ENCODE measurements around the gene LCAT.

The LCAT gene

GRCh38 chr16:67914758-67915495, 29.0 kb downstream of the LCAT start:
- no peak overlapping the region for H3K4me3 ChIP-seq (ENCODE audit: low read depth, low read length)

- H3K4me3 ChIP-seq (ENCODE audit: low read depth, low read length): no peak overlapping the region
Observed at GRCh38 chr16:67910158-67910557, 33.8 kb downstream of the LCAT start.

- H3K4me3 ChIP-seq (ENCODE audit: low read depth, low read length): no peak overlapping the region
Observed at GRCh38 chr16:67909056-67909742, 34.7 kb downstream of the LCAT start.

GRCh38 chr16:67907397-67908180, 36.3 kb downstream of the LCAT start:
- H3K4me3 ChIP-seq (ENCODE audit: low read depth, low read length): no peak overlapping the region

GRCh38 chr16:67902831-67903230, 41.1 kb downstream of the LCAT start:
- H3K4me3 ChIP-seq (ENCODE audit: low read depth, low read length): no peak overlapping the region

- no peak overlapping the region for H3K4me3 ChIP-seq (ENCODE audit: low read depth, low read length)
Observed at GRCh38 chr16:67901734-67902133, 42.2 kb downstream of the LCAT start.

- H3K4me3 ChIP-seq (ENCODE audit: low read depth, low read length): no peak overlapping the region
Observed at GRCh38 chr16:67897231-67897630, 46.7 kb downstream of the LCAT start.

GRCh38 chr16:67893743-67894399, 50.0 kb downstream of the LCAT start:
- H3K4me3 ChIP-seq (ENCODE audit: low read depth, low read length): peak overlapping the region; percentile 93

GRCh38 chr16:67892899-67893742, 50.8 kb downstream of the LCAT start, which contains the start of gene PSKH1:
Gene PSKH1 (plus strand): TSS chr16:67893254. CDS start chr16:67908750, 15,496 bp downstream.
- peak within 1 kb of the TSS; percentile 93 for H3K4me3 ChIP-seq (ENCODE audit: low read depth, low read length)

GRCh38 chr16:67892375-67892774, 51.5 kb downstream of the LCAT start:
- H3K4me3 ChIP-seq (ENCODE audit: low read depth, low read length): peak overlapping the region; percentile 24
